MM.1S (cell line): ENCODE data around the gene SLC1A2.

ENCODE experiments used
- EZH2 ChIP-seq: fragments of 300-600 bp; sonication (generic); optimal IDR thresholded peaks from 2 replicates; pipeline ENCODE3; 2017; ENCODE audit warnings: low read depth, mild to moderate bottlenecking, antibody characterized with exemption, low read length, mixed read lengths
- TF ChIP-seq, protein P1 (sequence below): fragments of 300-600 bp; sonication (generic); IDR thresholded peaks from 2 replicates; pipeline ENCODE4 v1.5.1; 2016; ENCODE audit warnings: antibody characterized with exemption, low read length, mixed read lengths

DNA sequence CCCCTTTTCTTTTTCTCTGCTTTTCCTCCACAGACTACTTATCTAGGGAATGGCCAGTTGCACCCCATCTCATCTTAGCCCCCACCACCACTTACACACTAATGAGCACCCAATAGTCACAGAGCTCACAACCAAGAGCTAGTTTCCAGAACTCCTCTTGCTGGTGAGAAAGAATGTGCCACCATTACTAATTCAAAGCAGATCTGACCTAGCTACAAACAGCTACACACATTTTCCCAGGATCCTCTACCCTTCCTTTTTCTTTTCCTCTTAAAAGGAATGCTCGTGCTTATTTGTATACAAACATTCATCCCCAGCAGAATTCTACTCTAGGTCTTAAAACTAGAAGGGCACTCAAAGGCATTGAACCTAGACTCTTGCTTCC is 143.6 kb downstream of the SLC1A2 start:
- TF ChIP-seq, protein P1, sequence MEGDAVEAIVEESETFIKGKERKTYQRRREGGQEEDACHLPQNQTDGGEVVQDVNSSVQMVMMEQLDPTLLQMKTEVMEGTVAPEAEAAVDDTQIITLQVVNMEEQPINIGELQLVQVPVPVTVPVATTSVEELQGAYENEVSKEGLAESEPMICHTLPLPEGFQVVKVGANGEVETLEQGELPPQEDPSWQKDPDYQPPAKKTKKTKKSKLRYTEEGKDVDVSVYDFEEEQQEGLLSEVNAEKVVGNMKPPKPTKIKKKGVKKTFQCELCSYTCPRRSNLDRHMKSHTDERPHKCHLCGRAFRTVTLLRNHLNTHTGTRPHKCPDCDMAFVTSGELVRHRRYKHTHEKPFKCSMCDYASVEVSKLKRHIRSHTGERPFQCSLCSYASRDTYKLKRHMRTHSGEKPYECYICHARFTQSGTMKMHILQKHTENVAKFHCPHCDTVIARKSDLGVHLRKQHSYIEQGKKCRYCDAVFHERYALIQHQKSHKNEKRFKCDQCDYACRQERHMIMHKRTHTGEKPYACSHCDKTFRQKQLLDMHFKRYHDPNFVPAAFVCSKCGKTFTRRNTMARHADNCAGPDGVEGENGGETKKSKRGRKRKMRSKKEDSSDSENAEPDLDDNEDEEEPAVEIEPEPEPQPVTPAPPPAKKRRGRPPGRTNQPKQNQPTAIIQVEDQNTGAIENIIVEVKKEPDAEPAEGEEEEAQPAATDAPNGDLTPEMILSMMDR = no peak
- TF ChIP-seq EZH2 = no peak
